NCI-H146 treated with DMSO at 0.1 percent for 48 hours (cell line): Measurements from ENCODE around the gene IQSEC3.

Experiments used
- DNase-seq: peaks from one replicate; lab custom pipeline; 2025; ENCODE audit not compliant: unreplicated experiment; lab: John Stamatoyannopoulos, UW

The IQSEC3 gene

GRCh38 chr12:138171-138897, 71.8 kb downstream of the IQSEC3 start:
- no peak for DNase-seq

- no peak for DNase-seq
Observed at GRCh38 chr12:138898-139534, 72.4 kb downstream of the IQSEC3 start.

GRCh38 chr12:139585-139984, 73.0 kb downstream of the IQSEC3 start:
- no peak for DNase-seq

GRCh38 chr12:140162-140561, 73.6 kb downstream of the IQSEC3 start:
- DNase-seq: no peak

GRCh38 chr12:143964-144649, 77.5 kb downstream of the IQSEC3 start:
- peak; percentile 77 for DNase-seq

- DNase-seq: no peak
Observed at GRCh38 chr12:144650-145284, 78.2 kb downstream of the IQSEC3 start.

GRCh38 chr12:145369-145960, 78.9 kb downstream of the IQSEC3 start:
- no peak for DNase-seq

- DNase-seq: no peak
Observed at GRCh38 chr12:147242-147641, 80.7 kb downstream of the IQSEC3 start.

GRCh38 chr12:148676-149416, 82.3 kb downstream of the IQSEC3 start:
- DNase-seq: no peak

GRCh38 chr12:151579-151978, 85.0 kb downstream of the IQSEC3 start:
- no peak for DNase-seq

GRCh38 chr12:152440-152839, 85.9 kb downstream of the IQSEC3 start:
- no peak for DNase-seq

GRCh38 chr12:153080-153746, 86.6 kb downstream of the IQSEC3 start:
- peak; percentile 89 for DNase-seq

GRCh38 chr12:154058-154457, 87.5 kb downstream of the IQSEC3 start:
- DNase-seq: no peak

GRCh38 chr12:155006-155405, 88.4 kb downstream of the IQSEC3 start:
- DNase-seq: no peak

GRCh38 chr12:155646-156045, 89.1 kb downstream of the IQSEC3 start:
- DNase-seq: no peak

GRCh38 chr12:156945-157344, 90.4 kb downstream of the IQSEC3 start:
- DNase-seq: no peak

GRCh38 chr12:157644-158043, 91.1 kb downstream of the IQSEC3 start:
- no peak for DNase-seq

GRCh38 chr12:159156-159782, 92.7 kb downstream of the IQSEC3 start:
- DNase-seq: no peak

- no peak for DNase-seq
Observed at GRCh38 chr12:160858-161257, 94.3 kb downstream of the IQSEC3 start.

- no peak for DNase-seq
Observed at GRCh38 chr12:161823-162222, 95.3 kb downstream of the IQSEC3 start.
